GM12801 (cell line): ENCODE measurements around the gene IGF2BP3.

Experiments used
- TF ChIP-seq, protein P1 (sequence below): IDR thresholded peaks from one replicate; pipeline ENCODE4 v1.5.1; 2011; ENCODE audit warnings: control low read depth; ENCODE audit not compliant: insufficient read length; ENCODE audit errors: extremely low read depth

The IGF2BP3 gene

GRCh38 chr7:23341846-23342598 lies 128.3 kb downstream of the IGF2BP3 start:
- TF ChIP-seq, protein P1, sequence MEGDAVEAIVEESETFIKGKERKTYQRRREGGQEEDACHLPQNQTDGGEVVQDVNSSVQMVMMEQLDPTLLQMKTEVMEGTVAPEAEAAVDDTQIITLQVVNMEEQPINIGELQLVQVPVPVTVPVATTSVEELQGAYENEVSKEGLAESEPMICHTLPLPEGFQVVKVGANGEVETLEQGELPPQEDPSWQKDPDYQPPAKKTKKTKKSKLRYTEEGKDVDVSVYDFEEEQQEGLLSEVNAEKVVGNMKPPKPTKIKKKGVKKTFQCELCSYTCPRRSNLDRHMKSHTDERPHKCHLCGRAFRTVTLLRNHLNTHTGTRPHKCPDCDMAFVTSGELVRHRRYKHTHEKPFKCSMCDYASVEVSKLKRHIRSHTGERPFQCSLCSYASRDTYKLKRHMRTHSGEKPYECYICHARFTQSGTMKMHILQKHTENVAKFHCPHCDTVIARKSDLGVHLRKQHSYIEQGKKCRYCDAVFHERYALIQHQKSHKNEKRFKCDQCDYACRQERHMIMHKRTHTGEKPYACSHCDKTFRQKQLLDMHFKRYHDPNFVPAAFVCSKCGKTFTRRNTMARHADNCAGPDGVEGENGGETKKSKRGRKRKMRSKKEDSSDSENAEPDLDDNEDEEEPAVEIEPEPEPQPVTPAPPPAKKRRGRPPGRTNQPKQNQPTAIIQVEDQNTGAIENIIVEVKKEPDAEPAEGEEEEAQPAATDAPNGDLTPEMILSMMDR: no peak

DNA sequence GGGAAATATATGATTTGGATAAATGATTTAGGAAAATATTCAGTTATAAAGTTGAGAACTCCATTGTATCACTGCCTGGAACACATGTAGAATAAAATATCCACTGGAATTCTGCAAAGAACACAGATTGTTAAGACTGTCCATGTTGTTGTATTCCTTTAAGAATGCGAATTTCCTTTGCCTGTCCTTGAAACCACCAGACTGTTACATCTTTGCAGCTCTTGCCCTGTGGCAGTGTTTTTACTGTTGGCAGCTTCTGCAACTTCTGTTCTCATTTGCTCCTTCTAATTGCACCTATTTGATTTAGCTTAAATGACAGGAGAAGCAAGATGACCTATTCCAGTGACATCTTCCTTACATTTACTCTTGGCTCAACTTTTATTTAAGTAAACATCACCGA lies 131.4 kb downstream of the IGF2BP3 start:
- TF ChIP-seq, protein P1: no peak

- TF ChIP-seq, protein P1: no peak
These were observed 131.9 kb downstream of the IGF2BP3 start for GRCh38 chr7:23338439-23338838.

- TF ChIP-seq, protein P1: no peak
These were observed 132.9 kb downstream of the IGF2BP3 start for GRCh38 chr7:23337374-23337773.

DNA sequence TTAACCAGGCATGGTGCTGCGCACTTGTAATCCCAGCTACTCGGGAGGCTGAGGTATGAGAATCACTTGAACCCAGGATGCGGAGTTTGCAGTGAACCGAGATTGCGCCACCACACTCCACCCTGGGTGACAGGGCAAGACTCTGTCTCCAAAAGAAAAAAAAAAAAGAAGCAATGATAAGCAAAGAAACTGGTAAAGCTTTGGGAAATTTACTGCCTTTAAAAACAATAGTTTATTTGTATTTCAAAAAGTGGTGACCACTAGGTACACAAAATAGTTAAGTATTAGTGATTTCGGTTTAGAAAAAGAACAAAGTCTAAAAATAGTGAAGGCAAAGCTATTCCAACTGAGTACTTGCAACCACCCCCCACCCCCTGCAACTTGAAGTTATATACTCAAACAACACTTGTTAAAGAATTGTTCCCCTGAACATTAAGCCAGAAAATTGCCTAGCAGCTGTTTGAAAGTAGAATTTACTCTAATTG lies 133.4 kb downstream of the IGF2BP3 start:
- TF ChIP-seq, protein P1: no peak

GRCh38 chr7:23336086-23336485 lies 134.2 kb downstream of the IGF2BP3 start:
- TF ChIP-seq, protein P1: no peak

- TF ChIP-seq, protein P1: no peak
These were observed 134.7 kb downstream of the IGF2BP3 start for GRCh38 chr7:23335621-23336020.
